ENCODE data around the gene BIRC6. TPM values are rescaled to one million over a fixed set of nuclear protein-coding genes. Genes with fewer than 3 reads are reported as not detected.

BIRC6 gene
- total RNA-seq, 1 experiment from 2014 or later = 79.0 TPM

- H3K9me3 ChIP-seq (ENCODE audit: insufficient read depth, low read depth) = no peaks in the 10 kb centered on the region
- no TSS peak for BruUV-seq (replicated peaks)
These were observed 94.0 kb downstream of the BIRC6 start for GRCh38 chr2:32450851-32451250.

GRCh38 chr2:32452338-32453064 lies 95.7 kb downstream of the BIRC6 start:
- POLR2A ChIA-PET (ENCODE audit: unreplicated experiment) = no interaction called here
- H3K4me1 ChIP-seq (replicated peaks; ENCODE audit: insufficient read depth) = no peaks in the 10 kb centered on the region
- H4K20me1 ChIP-seq (ENCODE audit: insufficient read depth) = no peaks in the 10 kb centered on the region
- BruUV-seq (replicated peaks) = no TSS peak
- H2AFZ ChIP-seq = no peak overlapping the region
- H3K4me2 ChIP-seq = no peak overlapping the region
- H3K9me3 ChIP-seq (ENCODE audit: insufficient read depth, low read depth) = no peaks in the 10 kb centered on the region
- H3K4me3 ChIP-seq = no peak overlapping the region
- no peak overlapping the region for H3K27ac ChIP-seq
- peaks cover 18% of the 10 kb centered on the region for H3K36me3 ChIP-seq (ENCODE audit: low read depth)
- CTCF ChIA-PET = interaction anchor here (0.6 kb wide), 1 partner anchor 35 kb away, joined by 3 read pairs; no protein-coding TSS in a partner anchor
- peaks cover 15% of the 10 kb centered on the region; the same call in 1 of the 2 replicates for H3F3A ChIP-seq (ENCODE audit: insufficient read depth, low read depth)
- H3K9me2 ChIP-seq (ENCODE audit: insufficient read depth) = no peaks in the 10 kb centered on the region
- intact Hi-C loops (cut with micrococcal nuclease; ENCODE audit: unreplicated experiment) = no loop called here
- TF ChIP-seq EZH2 (IDR thresholded peaks at IDR 0.05; ENCODE audit: low read depth) = no peak
- TF ChIP-seq CTCF (conservative IDR thresholded peaks at IDR 0.05) = no peak
- H3K27me3 ChIP-seq (ENCODE audit: insufficient read depth, low read depth) = no peaks in the 10 kb centered on the region
- DNase-seq = no peak
- H3K79me2 ChIP-seq (ENCODE audit: low read depth) = no peaks in the 10 kb centered on the region

More at GRCh38 chr2:32450851-32451250, 94.0 kb downstream of the BIRC6 start:
- H3K79me2 ChIP-seq (ENCODE audit: low read depth) = no peaks in the 10 kb centered on the region
- peaks cover 18% of the 10 kb centered on the region for H3K36me3 ChIP-seq (ENCODE audit: low read depth)
- no peaks in the 10 kb centered on the region for H3K27me3 ChIP-seq (ENCODE audit: insufficient read depth, low read depth)
- no peak for DNase-seq
- H3K9me2 ChIP-seq (ENCODE audit: insufficient read depth) = no peaks in the 10 kb centered on the region
- TF ChIP-seq EZH2 (IDR thresholded peaks at IDR 0.05; ENCODE audit: low read depth) (no peak), CTCF (conservative IDR thresholded peaks at IDR 0.05) (no peak)
- POLR2A ChIA-PET (ENCODE audit: unreplicated experiment) = no interaction called here
- no peaks in the 10 kb centered on the region for H4K20me1 ChIP-seq (ENCODE audit: insufficient read depth)
- CTCF ChIA-PET = no interaction called here
- H3K4me2 ChIP-seq = no peak overlapping the region
- H2AFZ ChIP-seq = no peak overlapping the region
- H3K27ac ChIP-seq = no peak overlapping the region
- H3F3A ChIP-seq (ENCODE audit: insufficient read depth, low read depth) = peaks cover 14% of the 10 kb centered on the region; the same call in 1 of the 2 replicates
- H3K4me3 ChIP-seq = no peak overlapping the region
- H3K4me1 ChIP-seq (replicated peaks; ENCODE audit: insufficient read depth) = no peaks in the 10 kb centered on the region
- intact Hi-C loops (cut with micrococcal nuclease; ENCODE audit: unreplicated experiment) = no loop called here

GRCh38 chr2:32453242-32454062 lies 96.6 kb downstream of the BIRC6 start:
- ChIA-PET CTCF (interaction anchor here (0.6 kb wide), 1 partner anchor 34 kb away, joined by 3 read pairs; no protein-coding TSS in a partner anchor), POLR2A (ENCODE audit: unreplicated experiment) (interaction anchor here (0.6 to 0.7 kb wide), 2 partner anchors 54 to 242 kb away, joined by 7 to 14 read pairs; no protein-coding TSS in a partner anchor)
- no peak for TF ChIP-seq CTCF (conservative IDR thresholded peaks at IDR 0.05)
- TF ChIP-seq EZH2 (IDR thresholded peaks at IDR 0.05; ENCODE audit: low read depth) = no peak
- no peak for DNase-seq
- no peak overlapping the region for H3K27ac ChIP-seq
- H3K9me2 ChIP-seq (ENCODE audit: insufficient read depth) = no peaks in the 10 kb centered on the region
- peaks cover 21% of the 10 kb centered on the region; the same call in 1 of the 2 replicates for H3F3A ChIP-seq (ENCODE audit: insufficient read depth, low read depth)
- no peak overlapping the region for H3K4me2 ChIP-seq
- H3K27me3 ChIP-seq (ENCODE audit: insufficient read depth, low read depth) = no peaks in the 10 kb centered on the region
- intact Hi-C loops (cut with micrococcal nuclease; ENCODE audit: unreplicated experiment) = no loop called here
- no peaks in the 10 kb centered on the region for H3K79me2 ChIP-seq (ENCODE audit: low read depth)
- H2AFZ ChIP-seq = no peak overlapping the region
- BruUV-seq (replicated peaks) = no TSS peak
- H3K4me3 ChIP-seq = no peak overlapping the region
- H3K36me3 ChIP-seq (ENCODE audit: low read depth) = peaks cover 18% of the 10 kb centered on the region
- H3K4me1 ChIP-seq (replicated peaks; ENCODE audit: insufficient read depth) = no peaks in the 10 kb centered on the region
- peaks cover 3% of the 10 kb centered on the region; the same call in 1 of the 2 replicates for H4K20me1 ChIP-seq (ENCODE audit: insufficient read depth)
- no peaks in the 10 kb centered on the region for H3K9me3 ChIP-seq (ENCODE audit: insufficient read depth, low read depth)

All from PC-9 (cell line).